Renal cortex interstitium (tissue), 11 donors: ENCODE data around the gene CNDP2. TPM values are rescaled to one million over a fixed set of nuclear protein-coding genes. Genes with fewer than 3 reads are reported as not detected.
"Not testable (repeated sequence)": the region's sequence is repeated elsewhere in the genome, so short reads cannot be mapped to it uniquely, and the experiment has no call there.

Source experiments
- DNase-seq, 11 donors: peaks; one replicate each; pipeline ENCODE4 v3.0.0-alpha.2; 2013; ENCODE audit warnings: low read depth in 9 of 11, low spot score in 4 of 11; ENCODE audit errors: extremely low read depth in 1 of 11
- polyA plus RNA-seq, 3 donors: library from polyadenylated mRNA; unstranded; fragments of 120-200 nt; gene quantifications; one replicate each; pipeline ENCODE4 v1.2.1, GENCODE V29; 2013; ENCODE audit not compliant: insufficient read length in 3 of 3

CNDP2 gene
- polyA plus RNA-seq, 3 donors: 275 to 363 (median 290) TPM

GRCh38 chr18:74524915-74525314, 28.8 kb downstream of the CNDP2 start:
- DNase-seq: not testable (repeated sequence)

- DNase-seq: no peak
Observed at GRCh38 chr18:74525741-74526140, 29.6 kb downstream of the CNDP2 start.

DNA sequence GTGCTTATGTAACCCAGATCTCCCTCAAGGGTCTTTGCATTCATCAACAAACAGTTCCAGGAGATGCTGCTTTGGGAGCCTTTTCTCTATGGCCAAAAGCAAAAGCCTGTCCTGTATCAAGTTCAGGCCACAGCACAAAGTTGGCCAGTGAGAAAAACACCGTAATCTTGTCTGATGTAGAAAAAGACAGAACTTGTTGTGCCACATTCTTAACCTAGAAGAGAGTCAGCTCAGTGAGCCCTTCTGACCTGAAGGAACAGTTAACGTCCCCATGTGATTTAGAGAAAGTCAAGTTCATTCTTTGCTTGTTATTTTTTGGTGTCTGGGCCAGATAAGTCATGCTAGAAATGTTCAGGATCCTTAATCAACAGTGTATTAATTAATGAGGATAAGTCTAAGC, 30.3 kb downstream of the CNDP2 start:
- no peak for DNase-seq

DNA sequence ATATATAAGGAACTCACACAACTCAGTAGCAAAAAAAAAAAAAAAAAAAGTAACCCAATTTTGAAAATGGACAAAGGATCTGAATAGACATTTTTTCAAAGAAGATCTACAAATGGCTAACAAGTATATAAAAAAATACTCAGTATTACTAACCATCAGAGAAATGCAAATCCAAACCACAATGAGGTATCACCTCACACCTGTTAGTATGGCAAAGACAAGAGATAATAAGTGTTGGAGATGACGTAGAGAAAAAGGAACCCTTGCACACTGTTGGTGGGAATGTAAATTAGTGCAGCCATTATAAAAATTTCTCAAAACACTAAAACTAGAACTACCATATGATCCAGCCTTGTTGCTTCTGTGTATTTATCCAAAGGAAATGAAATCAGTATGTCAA, 32.3 kb downstream of the CNDP2 start:
- no peak for DNase-seq

DNA sequence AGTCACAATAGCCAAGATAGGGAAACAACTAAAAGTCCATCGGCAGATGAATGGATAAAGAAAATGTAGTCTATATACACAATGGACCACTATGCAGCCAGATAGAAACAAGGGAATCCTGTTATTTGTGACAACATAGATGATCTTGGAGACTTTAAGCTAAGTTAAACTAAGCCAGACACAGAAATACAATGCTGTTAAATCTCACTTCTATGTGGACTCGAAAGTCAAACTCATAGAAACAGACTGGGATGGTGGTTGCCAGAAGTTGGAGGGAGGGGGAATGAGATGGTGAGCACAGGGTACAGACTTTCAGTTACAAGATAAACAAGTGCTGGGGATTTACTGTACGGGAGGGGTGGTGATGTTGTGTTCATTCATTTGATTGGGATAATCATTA, 32.8 kb downstream of the CNDP2 start:
- DNase-seq: no peak

- DNase-seq: no peak
Observed at GRCh38 chr18:74529378-74529777, 33.2 kb downstream of the CNDP2 start.

GRCh38 chr18:74529811-74530583, 33.8 kb downstream of the CNDP2 start:
- no peak for DNase-seq

- DNase-seq: no peak
Observed at GRCh38 chr18:74530584-74530862, 34.4 kb downstream of the CNDP2 start.

GRCh38 chr18:74531043-74531442, 34.9 kb downstream of the CNDP2 start:
- DNase-seq: no peak

DNA sequence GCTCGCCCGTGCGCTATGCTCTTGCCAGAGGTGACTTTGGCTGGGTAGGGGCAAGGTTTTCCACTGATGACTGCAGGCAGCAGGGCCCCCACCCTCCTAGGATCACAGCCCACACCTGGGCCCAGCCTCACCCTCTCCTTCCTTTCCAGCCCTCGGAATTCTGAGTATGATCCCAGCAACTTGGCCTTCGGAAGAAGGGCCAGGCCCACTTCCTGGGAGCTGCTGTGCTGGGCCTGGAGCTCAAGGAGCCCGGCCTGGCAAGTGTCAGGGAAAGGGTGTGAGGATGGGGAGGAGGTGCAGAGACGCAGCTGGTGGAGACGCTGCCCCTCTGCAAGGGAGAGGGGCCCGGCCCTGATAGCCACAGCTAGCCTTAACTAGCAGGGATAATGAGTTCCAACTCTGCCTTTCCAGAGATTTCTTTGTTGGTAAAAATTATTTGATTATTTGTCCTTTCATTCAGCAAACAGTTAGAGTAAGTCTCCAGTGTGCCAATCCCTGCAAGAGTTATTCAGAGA, 36.4 kb downstream of the CNDP2 start:
- DNase-seq: no peak

DNA sequence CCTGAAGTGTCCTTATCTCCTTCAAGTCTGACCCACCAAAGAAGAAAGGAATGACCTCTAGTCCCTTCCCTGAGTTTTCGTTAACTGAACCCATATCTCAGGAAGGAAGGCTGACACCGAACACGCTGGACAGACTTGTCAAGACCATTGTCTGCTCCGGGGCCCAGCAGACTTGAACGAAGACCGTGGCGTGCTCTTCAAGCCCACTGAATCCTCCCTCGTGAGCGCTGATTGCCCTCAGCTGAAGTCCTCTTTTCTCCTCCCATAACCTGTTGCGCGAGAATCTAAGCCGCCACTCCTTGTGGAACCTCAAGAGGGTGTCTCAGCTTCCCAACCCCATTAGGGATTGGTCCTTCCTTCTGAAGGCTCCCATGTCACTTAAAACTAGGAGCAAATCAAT, 37.5 kb downstream of the CNDP2 start:
- DNase-seq: no peak

DNA sequence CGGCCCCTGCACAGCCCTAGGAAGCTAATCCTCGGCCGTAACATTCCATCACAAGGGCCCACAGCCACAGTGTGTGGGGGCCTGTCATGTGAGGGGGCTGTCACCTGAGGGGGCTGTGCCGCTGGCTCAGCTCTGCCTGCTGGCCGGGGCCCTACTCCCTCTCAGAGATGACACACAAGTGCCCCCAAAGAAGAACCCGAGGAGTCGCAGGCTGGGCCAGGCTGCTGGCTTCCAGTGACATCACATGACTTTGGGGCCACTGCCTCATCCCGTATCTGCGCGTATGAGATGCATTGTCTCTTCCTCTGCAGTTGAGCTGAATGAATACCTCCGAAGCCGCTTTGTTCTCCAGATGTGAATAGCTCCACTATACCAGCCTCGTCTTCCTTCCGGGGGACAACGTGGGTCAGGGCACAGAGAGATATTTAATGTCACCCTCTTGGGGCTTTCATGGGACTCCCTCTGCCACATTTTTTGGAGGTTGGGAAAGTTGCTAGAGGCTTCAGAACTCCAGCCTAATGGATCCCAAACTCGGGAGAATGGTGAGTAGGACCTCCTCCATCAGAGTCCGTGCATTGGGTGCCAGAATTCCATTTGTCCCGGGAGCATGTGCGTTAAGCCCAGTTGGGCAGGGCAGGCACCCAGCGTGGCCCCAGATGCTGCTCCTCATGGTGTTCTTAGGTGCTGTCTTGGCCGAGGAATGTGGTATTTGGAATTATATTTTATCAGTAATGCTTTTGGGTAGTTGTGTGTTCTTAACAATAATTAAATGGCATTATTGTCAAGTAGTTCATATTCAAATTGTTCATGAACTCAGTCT, 38.2 kb downstream of the CNDP2 start, which contains the start of gene CNDP1:
CNDP1 (plus strand) TSS at position 351 of the 820 bp plus-strand sequence; CDS start at position 519, 168 bp downstream.
- DNase-seq: no peak

DNA sequence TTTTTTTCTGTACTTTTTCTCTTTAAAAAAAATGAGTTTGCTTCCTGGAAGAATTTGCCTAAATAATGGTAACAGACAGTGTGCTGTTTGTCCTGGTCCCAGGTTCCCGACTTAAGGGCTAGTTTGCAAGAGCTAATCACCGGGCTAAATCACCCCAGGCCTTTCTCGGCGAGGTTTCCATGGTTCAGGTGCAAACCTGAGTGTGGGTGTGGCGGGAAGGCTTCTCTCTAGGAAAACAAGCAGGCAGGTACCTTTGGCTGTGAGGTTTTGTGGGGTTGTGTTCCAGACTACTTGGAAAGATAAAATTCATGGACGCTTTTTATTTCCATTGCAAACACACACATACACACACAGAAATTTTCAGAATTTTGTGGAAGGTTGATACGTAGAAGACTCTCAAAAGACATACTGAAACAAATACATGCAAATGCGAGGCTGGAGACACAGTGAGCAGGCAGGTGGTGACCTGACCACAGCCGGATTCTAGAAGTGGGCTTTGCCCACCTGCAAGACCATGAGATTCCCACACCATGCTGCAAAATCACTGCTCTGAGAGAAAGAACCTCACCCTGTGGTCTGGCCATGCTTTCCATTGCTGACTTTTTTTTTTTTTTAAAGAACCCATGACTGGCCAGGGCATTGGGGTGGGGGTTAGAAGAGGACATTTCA, 39.0 kb downstream of the CNDP2 start:
- DNase-seq: no peak

DNA sequence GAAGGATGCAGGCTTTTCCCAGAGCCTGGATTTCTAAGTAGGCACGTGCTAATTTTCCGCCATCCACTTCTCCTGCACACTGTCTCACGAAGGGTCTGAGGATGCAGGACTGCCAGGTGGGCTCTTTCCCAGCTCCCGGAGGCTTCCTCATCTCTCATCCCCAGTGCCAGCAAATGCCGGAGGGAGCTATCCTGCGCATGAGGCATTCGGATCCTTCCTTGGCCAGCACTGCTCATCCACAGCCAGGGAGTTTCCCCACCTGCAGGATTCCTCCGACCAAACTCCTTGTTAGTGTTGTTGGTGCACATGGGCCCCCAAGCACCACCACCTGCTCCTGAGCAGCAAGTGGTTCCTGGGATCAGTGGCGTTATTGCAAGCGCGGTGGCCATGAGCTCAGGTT, 43.1 kb downstream of the CNDP2 start:
- DNase-seq: no peak

DNA sequence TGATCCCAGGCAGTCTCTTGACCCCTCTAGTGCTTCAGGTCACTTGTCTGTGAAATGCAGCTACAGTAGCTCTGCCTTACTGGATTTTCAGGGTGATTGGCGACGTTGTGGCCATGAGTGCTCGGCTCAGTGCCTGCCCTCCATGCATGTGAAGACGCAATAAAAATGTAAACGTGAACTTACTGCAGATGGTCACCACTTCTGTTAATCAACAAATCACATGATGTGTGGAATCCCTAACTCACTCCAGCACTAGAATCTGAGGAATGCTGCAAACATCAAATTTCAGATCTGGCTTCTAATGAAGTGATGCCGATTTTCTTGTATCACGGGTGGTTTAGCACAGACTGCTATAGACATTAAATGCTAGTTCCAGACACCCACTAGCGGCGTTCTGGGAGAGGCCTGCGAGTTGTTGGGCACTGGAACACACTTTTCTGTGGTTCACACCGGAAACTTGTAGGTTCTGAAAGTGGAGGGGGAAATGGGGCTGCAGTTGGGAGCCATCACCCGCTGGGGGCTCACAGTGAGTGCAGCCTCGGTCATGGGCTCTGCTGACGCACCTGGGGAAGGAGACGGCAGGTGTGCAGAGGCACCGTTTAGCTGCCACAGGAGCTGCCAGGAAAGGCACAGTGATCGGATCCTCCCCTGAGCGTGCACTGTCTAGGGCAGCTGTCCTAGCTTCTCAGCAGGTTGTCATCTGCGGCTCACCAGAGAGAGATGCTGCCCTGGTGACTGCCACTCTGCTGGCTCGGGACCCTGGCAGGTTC, 44.7 kb downstream of the CNDP2 start:
- DNase-seq: no peak

DNA sequence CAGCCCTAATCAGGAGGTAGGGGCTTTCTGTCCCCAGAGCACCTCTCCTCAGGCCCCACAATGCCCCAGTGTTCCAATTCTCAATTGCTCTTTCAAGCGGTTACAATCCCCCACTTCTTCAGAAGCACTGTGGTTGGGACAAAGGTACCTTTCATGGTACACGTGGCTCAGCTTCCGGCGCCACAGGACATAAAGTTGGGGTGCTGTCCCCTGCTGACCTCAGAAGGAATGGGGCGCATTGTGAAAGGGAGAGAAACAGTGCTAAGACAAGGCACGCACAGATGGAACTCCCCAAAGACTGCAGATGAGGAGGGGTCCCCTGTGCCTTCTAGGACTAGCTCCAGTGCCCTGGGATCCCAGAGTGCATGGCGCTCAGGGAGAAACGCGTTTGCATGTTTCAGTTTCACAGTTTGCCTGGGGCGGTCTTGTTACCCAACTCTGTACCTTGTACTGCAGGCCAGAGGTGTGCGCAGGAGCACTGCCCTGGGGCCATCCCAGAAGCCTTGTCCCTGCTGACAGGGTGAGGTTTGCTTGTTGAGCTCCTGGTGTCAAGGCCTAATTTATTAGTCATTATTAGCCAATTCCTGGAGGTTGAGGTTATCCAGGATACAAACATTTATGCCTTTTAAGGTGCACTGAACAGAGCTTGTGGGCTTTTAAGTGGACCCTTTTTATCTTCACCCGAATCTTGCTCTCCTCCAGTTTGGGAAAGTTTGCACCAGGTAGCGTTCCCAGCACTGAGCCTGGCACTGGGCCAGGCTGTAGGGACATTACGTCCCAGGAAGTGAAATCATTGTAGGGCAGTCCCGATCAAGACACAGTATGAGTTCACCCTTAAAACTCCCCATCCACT, 45.8 kb downstream of the CNDP2 start:
- no peak for DNase-seq

DNA sequence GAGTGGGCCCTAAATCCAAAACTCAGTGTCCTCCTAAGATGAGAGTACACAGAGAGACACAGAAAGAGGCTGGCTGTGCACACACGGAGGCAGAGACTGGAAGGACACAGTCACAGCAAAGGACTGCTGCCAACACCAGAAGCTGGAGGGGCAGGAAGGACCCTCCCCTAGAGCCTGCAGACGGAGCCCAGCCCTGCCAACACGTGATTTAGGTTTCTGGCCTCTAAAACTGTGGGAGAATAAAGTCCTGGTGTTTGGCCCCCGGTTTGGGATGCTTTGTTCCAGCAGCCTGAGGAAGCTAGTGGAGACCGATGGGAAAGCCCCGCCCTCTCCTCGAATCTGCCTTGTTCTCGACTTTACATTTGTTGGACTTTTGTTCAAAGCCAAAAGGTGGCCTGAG, 48.7 kb downstream of the CNDP2 start:
- no peak for DNase-seq

- no peak for DNase-seq
Observed at GRCh38 chr18:74546007-74546406, 49.8 kb downstream of the CNDP2 start.
